GM10266 (cell line): Measurements from ENCODE around the gene KCNMA1.

Experiments
- DNase-seq: peaks from one replicate; pipeline ENCODE4 v3.0.0; 2012; ENCODE audit errors: extremely low spot score
- CTCF ChIP-seq: IDR thresholded peaks from 2 replicates; pipeline ENCODE4 v1.5.1; 2012; ENCODE audit warnings: mild to moderate bottlenecking, low read depth; ENCODE audit not compliant: control insufficient read depth, insufficient read depth; ENCODE audit errors: missing control alignments

KCNMA1 gene

GRCh38 chr10:77187376-77187999 is 450.1 kb downstream of the KCNMA1 start:
- no peak for DNase-seq
- TF ChIP-seq CTCF, result no peak

- DNase-seq, result no peak
- TF ChIP-seq CTCF, result no peak
These were observed 450.7 kb downstream of the KCNMA1 start for GRCh38 chr10:77186936-77187335.

GRCh38 chr10:77185696-77186095 is 451.9 kb downstream of the KCNMA1 start:
- TF ChIP-seq CTCF, result no peak
- no peak for DNase-seq

GRCh38 chr10:77182803-77183202 is 454.8 kb downstream of the KCNMA1 start:
- no peak for DNase-seq
- no peak for TF ChIP-seq CTCF

- no peak for TF ChIP-seq CTCF
- no peak for DNase-seq
These were observed 456.8 kb downstream of the KCNMA1 start for GRCh38 chr10:77180794-77181193.

GRCh38 chr10:77180104-77180503 is 457.5 kb downstream of the KCNMA1 start:
- DNase-seq, result no peak
- no peak for TF ChIP-seq CTCF

GRCh38 chr10:77179015-77179695 is 458.5 kb downstream of the KCNMA1 start:
- no peak for TF ChIP-seq CTCF
- DNase-seq, result no peak
